Testis (tissue), 2 donors: ENCODE results near the gene SMIM1.

Experiments
- POLR2A ChIP-seq: fragments of 450-650 bp; IDR thresholded peaks from one replicate; pipeline ENCODE4 v1.6.1; 2017; ENCODE audit warnings: antibody characterized with exemption, mild to moderate bottlenecking, moderate library complexity
- TF ChIP-seq, protein P1 (sequence below), 3 experiments: fragments of 450-650 bp in 2 of 3; fragments of 200-600 bp in 1 of 3; sonication (generic) in 1 of 3; IDR thresholded peaks; one replicate each; pipeline ENCODE4 v1.5.1; 2016 to 2019; ENCODE audit warnings: antibody characterized with exemption in 3 of 3, mild to moderate bottlenecking in 2 of 3, moderate library complexity in 1 of 3

DNA sequence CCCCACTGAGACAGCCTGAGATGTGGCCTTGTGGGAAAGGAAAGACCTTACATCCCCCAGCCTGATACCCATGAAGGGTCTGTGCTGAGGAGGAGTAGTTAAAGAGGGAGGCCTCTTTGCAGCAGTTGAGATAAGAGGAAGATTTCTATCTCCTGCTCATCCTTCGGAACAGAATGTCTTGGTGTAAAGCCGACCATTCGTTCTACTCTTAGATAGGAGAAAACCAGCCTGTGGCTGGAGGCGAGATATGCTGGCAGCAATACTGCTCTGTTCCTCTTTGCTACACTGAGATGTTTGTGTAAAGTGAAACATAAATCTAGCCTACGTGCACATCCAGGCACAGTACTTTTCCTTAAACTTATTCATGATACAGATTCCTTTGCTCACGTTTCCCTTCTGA is 21.8 kb upstream of the SMIM1 start:
- TF ChIP-seq, protein P1, sequence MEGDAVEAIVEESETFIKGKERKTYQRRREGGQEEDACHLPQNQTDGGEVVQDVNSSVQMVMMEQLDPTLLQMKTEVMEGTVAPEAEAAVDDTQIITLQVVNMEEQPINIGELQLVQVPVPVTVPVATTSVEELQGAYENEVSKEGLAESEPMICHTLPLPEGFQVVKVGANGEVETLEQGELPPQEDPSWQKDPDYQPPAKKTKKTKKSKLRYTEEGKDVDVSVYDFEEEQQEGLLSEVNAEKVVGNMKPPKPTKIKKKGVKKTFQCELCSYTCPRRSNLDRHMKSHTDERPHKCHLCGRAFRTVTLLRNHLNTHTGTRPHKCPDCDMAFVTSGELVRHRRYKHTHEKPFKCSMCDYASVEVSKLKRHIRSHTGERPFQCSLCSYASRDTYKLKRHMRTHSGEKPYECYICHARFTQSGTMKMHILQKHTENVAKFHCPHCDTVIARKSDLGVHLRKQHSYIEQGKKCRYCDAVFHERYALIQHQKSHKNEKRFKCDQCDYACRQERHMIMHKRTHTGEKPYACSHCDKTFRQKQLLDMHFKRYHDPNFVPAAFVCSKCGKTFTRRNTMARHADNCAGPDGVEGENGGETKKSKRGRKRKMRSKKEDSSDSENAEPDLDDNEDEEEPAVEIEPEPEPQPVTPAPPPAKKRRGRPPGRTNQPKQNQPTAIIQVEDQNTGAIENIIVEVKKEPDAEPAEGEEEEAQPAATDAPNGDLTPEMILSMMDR (IDR thresholded peaks at IDR 0.05): no peak
- no peak for TF ChIP-seq POLR2A
